H1 (cell line): ENCODE results near the gene CES4A. TPM values are rescaled to one million over a fixed set of nuclear protein-coding genes. Genes with fewer than 3 reads are reported as not detected.

Experiments
- CTCF ChIA-PET: fragments of 300-600 bp; sonication (Branson Sonifier 250); formaldehyde crosslinking; loops from one replicate; lab custom pipeline; 2021; ENCODE audit not compliant: partially characterized antibody; lab: Charles Lee
- POLR2A ChIA-PET: fragments of 300-600 bp; sonication (Branson Sonifier 250); formaldehyde crosslinking; loops from one replicate; lab custom pipeline; 2021; ENCODE audit warnings: inconsistent platforms; ENCODE audit not compliant: partially characterized antibody; lab: Charles Lee
- DNase-seq, 2 experiments: peaks; one replicate each; pipeline versions ENCODE4 v3.0.0 to v3.0.0-alpha.2; 2010 to 2022; ENCODE audit warnings: low spot score in 2 of 2, low read depth in 1 of 2, mixed read lengths in 1 of 2
- FAIRE-seq: peaks from 2 replicates; lab custom pipeline; 2011; peaks lifted over from hg19 to GRCh38; lab: Jason Lieb, UNC
- H2AFZ ChIP-seq: 2 replicates; pipeline ENCODE4 v1.8.1; 2012; ENCODE audit warnings: low read length, inconsistent platforms
- H2AK5ac ChIP-seq: 2 replicates; pipeline ENCODE4 v1.6.1; 2013; ENCODE audit warnings: low read depth, low read length
- H2BK120ac ChIP-seq: replicated peaks from 2 replicates; pipeline ENCODE3; 2013; ENCODE audit warnings: low read depth, low read length, inconsistent platforms
- H2BK12ac ChIP-seq: 2 replicates; pipeline ENCODE4 v1.6.1; 2013; ENCODE audit warnings: low read depth, low read length
- H2BK15ac ChIP-seq: 2 replicates; pipeline ENCODE4 v1.6.1; 2013; ENCODE audit warnings: low read length
- H2BK20ac ChIP-seq: 2 replicates; pipeline ENCODE4 v1.6.1; 2013; ENCODE audit warnings: low read length
- H2BK5ac ChIP-seq: 2 replicates; pipeline ENCODE4 v1.6.1; 2013; ENCODE audit warnings: low read depth, low read length
- H3K14ac ChIP-seq: 2 replicates; pipeline ENCODE4 v1.6.1; 2013; ENCODE audit warnings: inconsistent platforms; ENCODE audit not compliant: insufficient read length
- H3K18ac ChIP-seq: 2 replicates; pipeline ENCODE4 v1.6.1; 2013; ENCODE audit warnings: low read length; ENCODE audit errors: extremely low read depth
- H3K23ac ChIP-seq: 2 replicates; pipeline ENCODE4 v1.6.1; 2013; ENCODE audit warnings: inconsistent platforms; ENCODE audit not compliant: insufficient read length
- H3K23me2 ChIP-seq: 2 replicates; pipeline ENCODE4 v1.6.1; 2013; ENCODE audit warnings: low read depth, low read length
- H3K27ac ChIP-seq: 2 replicates; pipeline ENCODE4 v1.6.1; 2011; ENCODE audit warnings: low read depth, low read length, inconsistent platforms
- H3K27me3 ChIP-seq, 4 experiments: replicated peaks in 1 of 4; 1 replicate in 1 of 4; 2 replicates in 3 of 4; pipeline versions ENCODE4 v1.6.1 to v1.8.1; 2011 to 2013; ENCODE audit warnings: low read length in 3 of 4, mild to moderate bottlenecking in 3 of 4, inconsistent platforms in 2 of 4, mixed read lengths in 2 of 4, moderate library complexity in 1 of 4; ENCODE audit not compliant: control insufficient read depth in 3 of 4, insufficient read depth in 3 of 4; ENCODE audit errors: extremely low read depth in 1 of 4
- H3K36me3 ChIP-seq, 4 experiments: 2 replicates each; pipeline versions ENCODE4 v1.6.1 to v1.8.1; 2011 to 2013; ENCODE audit warnings: mild to moderate bottlenecking in 4 of 4, low read length in 3 of 4, moderate library complexity in 2 of 4, control low read depth in 1 of 4, inconsistent platforms in 1 of 4; ENCODE audit not compliant: insufficient read depth in 4 of 4, control insufficient read depth in 2 of 4
- H3K4ac ChIP-seq: replicated peaks from 2 replicates; pipeline ENCODE3; 2013; ENCODE audit warnings: low read length, low read depth, mixed read lengths, inconsistent platforms; ENCODE audit not compliant: insufficient read length
- H3K4me1 ChIP-seq, 4 experiments: replicated peaks in 1 of 4; 1 replicate in 1 of 4; 2 replicates in 3 of 4; pipeline versions ENCODE4 v1.6.1 to v1.8.1; 2011 to 2013; ENCODE audit warnings: low read length in 3 of 4, inconsistent platforms in 2 of 4, mixed read lengths in 1 of 4; ENCODE audit not compliant: insufficient read depth in 4 of 4, control insufficient read depth in 3 of 4
- H3K4me2 ChIP-seq, 2 experiments: 2 replicates each; pipeline versions ENCODE4 v1.6.1 to v1.8.1; 2011 to 2013; ENCODE audit warnings: low read depth in 2 of 2, low read length in 2 of 2, control low read depth in 1 of 2, inconsistent platforms in 1 of 2, mild to moderate bottlenecking in 1 of 2; ENCODE audit not compliant: insufficient read depth in 1 of 2
- H3K4me3 ChIP-seq, 4 experiments: fragments of 200-600, 300-600 bp in 1 of 4; sonication (generic), shearing (Covaris generic), sonication (Bioruptor Twin) in 1 of 4; 2 replicates each; pipeline versions ENCODE4 v1.5.1 to v1.8.1; 2011 to 2016; ENCODE audit warnings: low read length in 4 of 4, low read depth in 3 of 4, control low read depth in 2 of 4, inconsistent platforms in 2 of 4, mild to moderate bottlenecking in 2 of 4, mixed read lengths in 1 of 4, moderate library complexity in 1 of 4; ENCODE audit not compliant: insufficient read depth in 2 of 4; ENCODE audit errors: extremely low read depth in 1 of 4
- H3K56ac ChIP-seq: replicated peaks from 2 replicates; pipeline ENCODE3; 2013; ENCODE audit warnings: low read depth, mild to moderate bottlenecking, mixed read lengths, low read length, inconsistent platforms; ENCODE audit not compliant: insufficient read length
- H3K79me1 ChIP-seq: 2 replicates; pipeline ENCODE4 v1.6.1; 2013; ENCODE audit warnings: low read depth, low read length, control low read depth
- H3K79me2 ChIP-seq, 2 experiments: 2 replicates each; pipeline versions ENCODE4 v1.6.1 to v1.8.1; 2012 to 2013; ENCODE audit warnings: low read length in 2 of 2, mild to moderate bottlenecking in 2 of 2, inconsistent platforms in 1 of 2; ENCODE audit not compliant: insufficient read depth in 2 of 2, control insufficient read depth in 1 of 2
- H3K9ac ChIP-seq, 4 experiments: replicated peaks in 1 of 4; 1 replicate in 1 of 4; 2 replicates in 3 of 4; pipeline versions ENCODE4 v1.6.1 to v1.8.1; 2011 to 2013; ENCODE audit warnings: low read depth in 3 of 4, low read length in 3 of 4, control low read depth in 2 of 4, mild to moderate bottlenecking in 2 of 4, moderate library complexity in 2 of 4, inconsistent platforms in 1 of 4; ENCODE audit errors: extremely low read depth in 1 of 4
- H3K9me3 ChIP-seq, 2 experiments: 2 replicates each; pipeline versions ENCODE4 v1.6.1 to v1.8.1; 2012 to 2013; ENCODE audit warnings: mild to moderate bottlenecking in 2 of 2, moderate library complexity in 2 of 2, control low read depth in 1 of 2, inconsistent platforms in 1 of 2, low read depth in 1 of 2, low read length in 1 of 2, mixed read lengths in 1 of 2; ENCODE audit not compliant: insufficient read depth in 2 of 2
- H4K20me1 ChIP-seq, 2 experiments: replicated peaks in 1 of 2; 2 replicates each; pipeline versions ENCODE3 to v1.8.1; 2011 to 2013; ENCODE audit warnings: inconsistent platforms in 2 of 2, low read length in 2 of 2, mild to moderate bottlenecking in 1 of 2; ENCODE audit not compliant: insufficient read depth in 2 of 2, control insufficient read depth in 1 of 2
- H4K5ac ChIP-seq: 2 replicates; pipeline ENCODE4 v1.6.1; 2013; ENCODE audit warnings: low read length, low read depth, mixed read lengths, inconsistent platforms; ENCODE audit not compliant: insufficient read length
- H4K8ac ChIP-seq: 2 replicates; pipeline ENCODE4 v1.8.0; 2013; ENCODE audit warnings: mild to moderate bottlenecking, moderate library complexity, low read length, inconsistent platforms; ENCODE audit not compliant: insufficient read depth; ENCODE audit errors: extremely low read depth
- H4K91ac ChIP-seq: replicated peaks from 2 replicates; pipeline ENCODE3; 2013; ENCODE audit warnings: low read length, mixed read lengths, inconsistent platforms; ENCODE audit not compliant: insufficient read length
- CBX5 ChIP-seq: fragments of 300-800, 300-1000 bp; sonication (generic); IDR thresholded peaks from 2 replicates; pipeline ENCODE4 v1.7.1; 2016; ENCODE audit warnings: antibody characterized with exemption, low read length, low read depth
- POLR2AphosphoS5 ChIP-seq: IDR thresholded peaks from 2 replicates; pipeline ENCODE4 v1.6.1; 2011; ENCODE audit warnings: low read depth, low read length
- WGBS, 2 experiments: shearing (Covaris generic) in 1 of 2; methylation state at CpG; one replicate each; pipeline versions ENCODE4 v1.1.6 to v1.1.7; 2013 to 2015; ENCODE audit warnings: low lambda C conversion rate in 2 of 2, mixed read lengths in 2 of 2, inconsistent platforms in 1 of 2, low coverage in 1 of 2, missing lambda C conversion rate in 1 of 2; ENCODE audit not compliant: insufficient replicate concordance in 2 of 2, insufficient coverage in 1 of 2, insufficient read length in 1 of 2; ENCODE audit errors: extremely low coverage in 1 of 2, missing lambda C conversion rate in 1 of 2; 5-methylcytosine and 5-hydroxymethylcytosine counted together
- polyA plus RNA-seq, 7 experiments: library from polyadenylated mRNA; depleted of rRNA in 3 of 7; stranded (reverse) in 5 of 7; unstranded in 2 of 7; fragments of >200 nt in 5 of 7; fragments of 200-250 nt in 2 of 7; gene quantifications; 1 replicate in 5 of 7; 2 replicates in 1 of 7; 4 replicates in 1 of 7; pipeline versions ENCODE4 v1.2.1 to v1.2.3, GENCODE V29; 2011 to 2013; ENCODE audit warnings: missing spikeins in 2 of 7, mixed read lengths in 2 of 7
- total RNA-seq: library from RNA; stranded (reverse); fragmentation: NEBNext Ultra II Directional; extraction: Animal tissue kit (Norgen Biotek cat#: 25700); gene quantifications from 2 replicates; pipeline ENCODE4 v1.2.1, GENCODE V29; 2021

CES4A gene
- total and polyA plus RNA-seq, 2 of the 8 experiments (the other 6 are each of a cell fraction or from before 2014, with no cell fraction given) = 0.93 to 1.5 TPM

- ChIA-PET POLR2A (no interaction called here), CTCF (interaction anchor here (0.6 to 9.9 kb wide), 13 partner anchors 9 to 147 kb away, joined by 3 to 164 read pairs (median 3); partner anchors contain the start of genes B3GNT9, CES3, FBXL8 and PHAF1)
- Histone ChIP-seq H3K23ac (no peak overlapping the region), H4K8ac (no peak overlapping the region), H3K56ac (no peak overlapping the region), H3K23me2 (no peaks in the 10 kb centered on the region), H3K27ac (no peak overlapping the region), H3K4me2 (no peak overlapping the region), H2BK5ac (no peak overlapping the region), H3K4me1 (no peaks in the 10 kb centered on the region; a peak in 1 of 7 replicates), H2BK20ac (no peak overlapping the region), H3K18ac (no peak overlapping the region), H3K79me2 (no peaks in the 10 kb centered on the region), H2BK15ac (no peak overlapping the region), H3K4ac (no peak overlapping the region), H3K36me3 (no peaks in the 10 kb centered on the region), H3K9ac (no peak overlapping the region), H2AK5ac (no peak overlapping the region), H2AFZ (no peak overlapping the region), H3K27me3 (no peaks in the 10 kb centered on the region; a peak in 1 of 7 replicates), H3K4me3 (no peak overlapping the region), H4K91ac (no peak overlapping the region), H4K20me1 (no peaks in the 10 kb centered on the region), H4K5ac (no peak overlapping the region), H2BK120ac (no peak overlapping the region), H2BK12ac (no peak overlapping the region), H3K9me3 (no peaks in the 10 kb centered on the region), H3K14ac (no peak overlapping the region), H3K79me1 (no peaks in the 10 kb centered on the region)
- FAIRE-seq (no peak), DNase-seq (no peak)
- 92% methylated on average over 4 of the region's 4 CpGs; no CpG with 5 or more reads in 1 of the 2 experiments for WGBS, 2 experiments
- TF ChIP-seq CBX5 (no peak), POLR2AphosphoS5 (no peak)
Observed at GRCh38 chr16:67022531-67023214, 34.3 kb downstream of the CES4A start.
